LoVo (cell line): ENCODE results near the gene GRPEL1.

Experiments
- DNase-seq: peaks from one replicate; pipeline ENCODE4 v3.0.0-alpha.2; 2016; ENCODE audit warnings: low spot score

GRPEL1 gene

GRCh38 chr4:7044137-7044930 lies 23.5 kb downstream of the GRPEL1 start:
- no peak for DNase-seq

GRCh38 chr4:7043284-7044136 lies 24.4 kb downstream of the GRPEL1 start, which contains the start of gene TADA2B:
TSS of gene TADA2B (plus strand) at chr4:7043372. CDS start at chr4:7043580, 208 bp downstream.
- no peak for DNase-seq

- peak; percentile 98 for DNase-seq
Observed at GRCh38 chr4:7042503-7043283, 25.2 kb downstream of the GRPEL1 start.

- DNase-seq, result no peak
Observed at GRCh38 chr4:7041801-7042502, 25.9 kb downstream of the GRPEL1 start.

GRCh38 chr4:7041246-7041645 lies 26.6 kb downstream of the GRPEL1 start:
- DNase-seq, result no peak

- no peak for DNase-seq
Observed at GRCh38 chr4:7040765-7041164, 27.1 kb downstream of the GRPEL1 start.

GRCh38 chr4:7037425-7037824 lies 30.4 kb downstream of the GRPEL1 start:
- DNase-seq, result no peak

GRCh38 chr4:7034262-7035081 lies 33.4 kb downstream of the GRPEL1 start:
- DNase-seq, result peak; percentile 6

- no peak for DNase-seq
Observed at GRCh38 chr4:7032596-7032995, 35.3 kb downstream of the GRPEL1 start.

GRCh38 chr4:7031558-7032449 lies 36.1 kb downstream of the GRPEL1 start:
- DNase-seq, result no peak

- no peak for DNase-seq
Observed at GRCh38 chr4:7030856-7031255, 37.0 kb downstream of the GRPEL1 start.

- DNase-seq, result no peak
Observed at GRCh38 chr4:7029921-7030320, 37.9 kb downstream of the GRPEL1 start.

GRCh38 chr4:7029212-7029611 lies 38.7 kb downstream of the GRPEL1 start:
- DNase-seq, result no peak

GRCh38 chr4:7027913-7028312 lies 40.0 kb downstream of the GRPEL1 start:
- DNase-seq, result no peak

- no peak for DNase-seq
Observed at GRCh38 chr4:7027284-7027683, 40.6 kb downstream of the GRPEL1 start.

- no peak for DNase-seq
Observed at GRCh38 chr4:7026107-7026506, 41.8 kb downstream of the GRPEL1 start.

- DNase-seq, result no peak
Observed at GRCh38 chr4:7025040-7025602, 42.7 kb downstream of the GRPEL1 start.

GRCh38 chr4:7024336-7024890 lies 43.5 kb downstream of the GRPEL1 start:
- DNase-seq, result no peak

GRCh38 chr4:7023901-7024300 lies 44.0 kb downstream of the GRPEL1 start:
- DNase-seq, result no peak
